Colonic mucosa (tissue), 4 donors: ENCODE measurements around the gene PADI4. TPM values are rescaled to one million over a fixed set of nuclear protein-coding genes. Genes with fewer than 3 reads are reported as not detected.

ENCODE experiments used
- DNase-seq: peaks from one replicate; pipeline ENCODE4 v3.0.0-alpha.2; 2020
- H3K27ac ChIP-seq: fragments of 200-600 bp; one replicate; pipeline ENCODE4 v1.8.0; 2021
- H3K27me3 ChIP-seq: fragments of 200-600 bp; one replicate; pipeline ENCODE4 v1.8.0; 2021
- H3K36me3 ChIP-seq: fragments of 200-600 bp; one replicate; pipeline ENCODE4 v1.8.0; 2021
- H3K4me1 ChIP-seq: fragments of 200-600 bp; one replicate; pipeline ENCODE4 v1.8.0; 2021; ENCODE audit warnings: mild to moderate bottlenecking
- H3K4me3 ChIP-seq: fragments of 200-600 bp; one replicate; pipeline ENCODE4 v1.8.0; 2021
- H3K9ac ChIP-seq, 2 donors: one replicate each; pipeline ENCODE4 v1.7.0; 2013; ENCODE audit warnings: control low read depth in 2 of 2, low read depth in 2 of 2, low read length in 2 of 2
- H3K9me3 ChIP-seq: fragments of 200-600 bp; one replicate; pipeline ENCODE4 v1.8.0; 2021
- CTCF ChIP-seq: fragments of 200-600 bp; IDR thresholded peaks from one replicate; pipeline ENCODE4 v1.8.0; 2022; ENCODE audit warnings: antibody characterized with exemption, mild to moderate bottlenecking
- intact Hi-C: fragments of 100-400 bp; cut with DNase I; formaldehyde crosslinking; loops from one replicate; pipeline ENCODE4 v1.14.1; 2022
- total RNA-seq, 2 donors: library from RNA; stranded (reverse); fragmentation: NEBNext Ultra II Directional in 1 of 2; extraction: Animal tissue kit (Norgen Biotek cat#: 25700) in 1 of 2; gene quantifications; one replicate each; pipeline ENCODE4 v1.2.1, GENCODE V29; 2021
- donor health status: healthy.
- donor health status: DM: no; HTN: no; CAD: no.
- donor health status: DM: no; HTN: no; CAD: no.

Gene PADI4
- total RNA-seq, 2 donors from 2014 or later = not detected

- H3K9ac ChIP-seq = no peak overlapping the region
- intact Hi-C loops = no loop called here
- no peak overlapping the region for H3K4me3 ChIP-seq
- no peaks in the 10 kb centered on the region for H3K9me3 ChIP-seq
- H3K27me3 ChIP-seq = no peaks in the 10 kb centered on the region
- no peak for DNase-seq
- no peak for TF ChIP-seq CTCF
- H3K36me3 ChIP-seq = no peaks in the 10 kb centered on the region
- H3K4me1 ChIP-seq = no peaks in the 10 kb centered on the region
- H3K27ac ChIP-seq = no peak overlapping the region
These were observed 51.0 kb downstream of the PADI4 start for GRCh38 chr1:17359031-17359430.

DNA sequence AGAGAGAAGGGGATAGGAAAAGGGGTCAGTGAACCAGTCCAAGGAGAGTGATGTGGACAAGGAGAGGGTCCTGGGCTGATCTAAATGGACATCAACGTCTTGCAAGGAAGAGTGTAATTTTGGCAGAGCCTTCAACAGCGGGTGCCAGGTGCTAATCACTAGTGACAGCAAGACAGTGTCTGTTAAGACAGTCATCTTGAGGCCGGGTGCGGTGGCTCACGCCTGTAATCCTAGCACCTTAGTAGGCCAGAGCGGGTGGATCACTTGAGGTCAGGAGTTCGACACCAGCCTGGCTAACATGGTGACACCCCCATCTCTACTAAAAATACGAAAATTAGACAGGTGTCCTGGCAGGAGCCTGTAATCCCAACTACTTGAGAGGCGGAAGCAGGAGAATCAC lies 51.8 kb downstream of the PADI4 start:
- no peak overlapping the region for H3K4me3 ChIP-seq
- intact Hi-C loops = no loop called here
- no peaks in the 10 kb centered on the region for H3K27me3 ChIP-seq

DNA sequence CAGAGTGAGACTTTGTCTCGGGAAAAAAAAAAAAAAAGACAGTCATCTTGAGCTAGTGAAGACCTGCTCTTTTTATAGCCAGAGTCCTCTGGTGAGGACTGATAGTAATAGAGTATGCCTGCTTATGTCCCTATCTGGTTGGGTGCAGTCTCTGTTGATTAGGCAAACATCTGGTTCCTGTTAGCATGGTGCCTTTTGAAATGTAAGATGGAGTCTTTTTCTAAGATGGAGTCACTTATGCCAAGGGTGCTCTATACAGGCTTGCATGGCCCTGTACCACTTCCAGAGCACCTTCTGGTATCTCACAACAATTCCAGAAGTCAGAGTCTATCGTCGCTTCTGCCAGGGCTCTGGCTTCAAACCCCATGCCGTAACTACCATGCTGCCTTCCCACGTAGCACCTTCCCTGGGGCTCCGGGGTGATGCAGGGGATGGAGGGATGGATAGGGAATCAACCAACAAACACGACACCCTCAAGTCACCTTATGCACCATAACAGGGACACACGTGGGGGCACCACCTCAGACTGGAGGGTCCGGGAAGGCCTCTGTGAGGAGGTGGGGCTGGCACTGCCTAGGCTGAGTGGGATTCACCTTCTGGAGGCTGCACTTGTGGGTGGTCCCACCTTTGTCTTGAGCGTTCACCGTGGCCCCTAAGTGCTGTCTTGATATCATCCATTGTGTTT lies 52.4 kb downstream of the PADI4 start:
- no peak overlapping the region for H3K27ac ChIP-seq
- H3K4me1 ChIP-seq = no peaks in the 10 kb centered on the region
- no peaks in the 10 kb centered on the region for H3K36me3 ChIP-seq
- intact Hi-C loops = no loop called here
- no peaks in the 10 kb centered on the region for H3K27me3 ChIP-seq
- DNase-seq = no peak
- TF ChIP-seq CTCF = no peak
- no peaks in the 10 kb centered on the region for H3K9me3 ChIP-seq
- no peak overlapping the region for H3K9ac ChIP-seq
- H3K4me3 ChIP-seq = no peak overlapping the region

More for the DNA sequence above, 51.8 kb downstream of the PADI4 start:
- no peaks in the 10 kb centered on the region for H3K9me3 ChIP-seq
- no peaks in the 10 kb centered on the region for H3K4me1 ChIP-seq
- H3K27ac ChIP-seq = no peak overlapping the region
- no peaks in the 10 kb centered on the region for H3K36me3 ChIP-seq
- H3K9ac ChIP-seq = no peak overlapping the region
- no peak for TF ChIP-seq CTCF
- DNase-seq = no peak

DNA sequence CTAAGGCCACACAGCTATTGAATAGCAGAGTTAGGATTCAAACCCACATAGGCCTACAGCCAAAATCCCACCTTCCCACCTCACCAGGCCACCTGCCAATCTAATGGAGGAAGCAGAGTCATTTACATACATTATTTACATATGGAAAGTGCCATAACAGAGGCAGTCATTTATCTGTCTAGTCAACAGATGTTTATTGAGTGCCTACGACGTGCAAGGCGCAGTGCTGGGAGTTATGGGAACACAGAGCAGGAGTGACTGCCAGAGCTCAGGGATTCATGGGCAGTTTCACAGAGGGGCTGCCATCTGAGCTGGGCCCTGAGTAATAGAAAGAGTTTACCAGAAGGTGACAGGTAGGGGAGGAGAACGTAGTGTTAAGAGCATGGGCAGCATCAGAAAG lies 53.7 kb downstream of the PADI4 start:
- DNase-seq = no peak
- no peaks in the 10 kb centered on the region for H3K27me3 ChIP-seq

DNA sequence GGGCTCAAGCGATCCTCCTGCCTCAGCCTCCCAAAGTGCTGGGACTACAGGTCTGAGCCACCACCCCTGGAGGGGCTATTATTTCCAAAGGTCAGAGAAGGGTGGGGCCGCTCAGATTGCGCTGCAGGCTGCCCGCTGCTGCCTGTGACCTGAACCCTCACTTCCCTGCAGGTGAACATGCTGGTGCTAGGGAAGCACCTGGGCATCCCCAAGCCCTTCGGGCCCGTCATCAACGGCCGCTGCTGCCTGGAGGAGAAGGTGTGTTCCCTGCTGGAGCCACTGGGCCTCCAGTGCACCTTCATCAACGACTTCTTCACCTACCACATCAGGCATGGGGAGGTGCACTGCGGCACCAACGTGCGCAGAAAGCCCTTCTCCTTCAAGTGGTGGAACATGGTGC lies 55.4 kb downstream of the PADI4 start:
- no peak overlapping the region for H3K4me3 ChIP-seq
- intact Hi-C loops = no loop called here
- no peak overlapping the region for H3K9ac ChIP-seq
- no peaks in the 10 kb centered on the region for H3K9me3 ChIP-seq
- no peaks in the 10 kb centered on the region for H3K4me1 ChIP-seq
- no peak overlapping the region for H3K27ac ChIP-seq
- TF ChIP-seq CTCF = no peak
- DNase-seq = no peak
- no peaks in the 10 kb centered on the region for H3K36me3 ChIP-seq
- no peaks in the 10 kb centered on the region for H3K27me3 ChIP-seq

More for the DNA sequence above, 53.7 kb downstream of the PADI4 start:
- Histone ChIP-seq H3K27ac (no peak overlapping the region), H3K4me1 (no peaks in the 10 kb centered on the region), H3K4me3 (no peak overlapping the region), H3K9me3 (no peaks in the 10 kb centered on the region), H3K9ac (no peak overlapping the region), H3K36me3 (no peaks in the 10 kb centered on the region)
- intact Hi-C loops = no loop called here
- TF ChIP-seq CTCF = no peak
